HCT116 (cell line): ENCODE measurements around the gene NCKAP5. TPM values are rescaled to one million over a fixed set of nuclear protein-coding genes. Genes with fewer than 3 reads are reported as not detected.

Source experiments
- ATAC-seq: fragments of 200-7000 bp; cut with Tn5 transposase; 2 replicates; pipeline ENCODE4 v1.9.1; 2020; ENCODE audit warnings: mild to moderate bottlenecking, moderate library complexity
- BruUV-seq: library from RNA; stranded (reverse); fragments of 400-500 nt; replicated peaks from 2 replicates; lab custom pipeline; 2021; lab: Mats Ljungman, UMichigan
- CTCF ChIA-PET: fragments of 300-600 bp; sonication (Branson Sonifier 250); formaldehyde crosslinking; loops from one replicate; lab custom pipeline; 2021; ENCODE audit warnings: antibody characterized with exemption; lab: Charles Lee
- POLR2A ChIA-PET: fragments of 300-600, 350-600 bp; sonication (Branson Sonifier 250); formaldehyde crosslinking; loops from one replicate; lab custom pipeline; 2021; ENCODE audit warnings: antibody characterized with exemption; lab: Charles Lee
- RAD21 ChIA-PET, 2 experiments: fragments of 300-600 bp; sonication (Branson Sonifier 250); formaldehyde crosslinking; loops; one replicate each; lab custom pipeline; 2023; ENCODE audit warnings: low total read pairs in 2 of 2; ENCODE audit not compliant: uncharacterized antibody in 2 of 2, unreplicated experiment in 2 of 2, low non-redundant PET in 1 of 2; lab: Charles Lee
- DNase-seq: peaks from one replicate; pipeline ENCODE4 v3.0.0-alpha.2; 2010; ENCODE audit warnings: low read depth, low spot score
- H2AFZ ChIP-seq: fragments of 200-600 bp; shearing (Covaris generic), sonication (generic); 2 replicates; pipeline ENCODE4 v1.6.1; 2017; ENCODE audit warnings: low read depth, mixed run types, mixed read lengths, antibody characterized with exemption, low read length; ENCODE audit not compliant: poor library complexity, severe bottlenecking
- H3K27ac ChIP-seq: 2 replicates; pipeline ENCODE4 v1.5.1; 2012; ENCODE audit warnings: low read depth, low read length
- H3K27me3 ChIP-seq: fragments of 200-600 bp; sonication (generic); 2 replicates; pipeline ENCODE4 v1.6.1; 2016; ENCODE audit warnings: mixed run types, low read length, mixed read lengths; ENCODE audit not compliant: insufficient read depth
- H3K36me3 ChIP-seq, 2 experiments: fragments of 200-500 bp in 1 of 2; fragments of 200-600 bp in 1 of 2; sonication (Bioruptor generic) in 1 of 2; sonication (generic) in 1 of 2; 2 replicates each; pipeline versions ENCODE4 v1.5.1 to v1.6.1; 2014 to 2016; ENCODE audit warnings: low read length in 2 of 2, inconsistent platforms in 1 of 2, mixed read lengths in 1 of 2, mixed run types in 1 of 2; ENCODE audit not compliant: insufficient read depth in 2 of 2, control insufficient read depth in 1 of 2
- H3K4me1 ChIP-seq, 2 experiments: fragments of 200-600 bp in 1 of 2; sonication (generic) in 1 of 2; 2 replicates each; pipeline versions ENCODE4 v1.5.1 to v1.6.1; 2012 to 2017; ENCODE audit warnings: low read length in 2 of 2, inconsistent platforms in 1 of 2, mild to moderate bottlenecking in 1 of 2, mixed read lengths in 1 of 2, mixed run types in 1 of 2, moderate library complexity in 1 of 2; ENCODE audit not compliant: insufficient read depth in 2 of 2, control insufficient read depth in 1 of 2
- H3K4me2 ChIP-seq: fragments of 200-600 bp; sonication (generic); 2 replicates; pipeline ENCODE4 v1.6.1; 2017; ENCODE audit warnings: mixed run types, low read length, mixed read lengths
- H3K4me3 ChIP-seq, 2 experiments: fragments of 200-600 bp in 1 of 2; sonication (generic) in 1 of 2; replicated peaks in 1 of 2; 2 replicates each; pipeline ENCODE4 v1.5.1; 2011 to 2016; ENCODE audit warnings: low read length in 2 of 2, control low read depth in 1 of 2, low read depth in 1 of 2, mild to moderate bottlenecking in 1 of 2, mixed read lengths in 1 of 2, mixed run types in 1 of 2
- H3K79me2 ChIP-seq: fragments of 200-600 bp; sonication (generic); 2 replicates; pipeline ENCODE4 v1.6.1; 2017; ENCODE audit warnings: mild to moderate bottlenecking, mixed run types, low read length, moderate library complexity, mixed read lengths; ENCODE audit not compliant: insufficient read depth
- H3K9ac ChIP-seq: fragments of 200-600 bp; sonication (generic); 2 replicates; pipeline ENCODE4 v1.6.1; 2016; ENCODE audit warnings: low read length, mixed read lengths
- H3K9me2 ChIP-seq: fragments of 200-600 bp; sonication (generic), shearing (Covaris generic); 2 replicates; pipeline ENCODE4 v1.6.1; 2017; ENCODE audit warnings: mixed run types, mild to moderate bottlenecking, moderate library complexity; ENCODE audit not compliant: insufficient read depth
- H3K9me3 ChIP-seq, 2 experiments: fragments of 200-500 bp in 1 of 2; fragments of 200-600 bp in 1 of 2; sonication (Bioruptor generic) in 1 of 2; sonication (generic) in 1 of 2; 2 replicates each; pipeline ENCODE4 v1.6.1; 2014 to 2017; ENCODE audit warnings: low read length in 2 of 2, mixed read lengths in 2 of 2, inconsistent platforms in 1 of 2, low read depth in 1 of 2, mild to moderate bottlenecking in 1 of 2, mixed run types in 1 of 2, moderate library complexity in 1 of 2; ENCODE audit not compliant: control insufficient read depth in 1 of 2, insufficient read depth in 1 of 2
- H4K20me1 ChIP-seq: fragments of 200-600 bp; sonication (generic), shearing (Covaris generic); 2 replicates; pipeline ENCODE4 v1.6.1; 2017; ENCODE audit warnings: mixed run types, mild to moderate bottlenecking, moderate library complexity; ENCODE audit not compliant: insufficient read depth
- CBX3 ChIP-seq: IDR thresholded peaks from 2 replicates; pipeline ENCODE4 v1.6.1; 2012; ENCODE audit warnings: low read depth
- CEBPB ChIP-seq: IDR thresholded peaks from 2 replicates; pipeline ENCODE4 v1.6.1; 2012; ENCODE audit warnings: low read depth
- EGR1 ChIP-seq: IDR thresholded peaks from 2 replicates; pipeline ENCODE4 v1.6.1; 2012; ENCODE audit warnings: low read depth
- ELF1 ChIP-seq: IDR thresholded peaks from 2 replicates; pipeline ENCODE4 v1.6.1; 2012; ENCODE audit warnings: low read depth, borderline replicate concordance
- EZH2phosphoT487 ChIP-seq: fragments of 200-600 bp; IDR thresholded peaks from 2 replicates; pipeline ENCODE4 v1.6.1; 2018; ENCODE audit warnings: antibody characterized with exemption, borderline replicate concordance
- JUND ChIP-seq: IDR thresholded peaks from 2 replicates; pipeline ENCODE4 v1.6.1; 2012
- POLR2A ChIP-seq: IDR thresholded peaks from 2 replicates; pipeline ENCODE4 v1.7.0; 2011; ENCODE audit warnings: borderline replicate concordance; ENCODE audit not compliant: insufficient read depth, insufficient read length; ENCODE audit errors: extremely low read depth
- REST ChIP-seq: IDR thresholded peaks from 2 replicates; pipeline ENCODE4 v1.6.1; 2012; ENCODE audit warnings: low read depth
- SIN3A ChIP-seq: IDR thresholded peaks from 2 replicates; pipeline ENCODE4 v1.6.1; 2012; ENCODE audit warnings: low read depth
- SP1 ChIP-seq: IDR thresholded peaks from 2 replicates; pipeline ENCODE4 v1.6.1; 2012; ENCODE audit warnings: low read depth
- TCF7L2 ChIP-seq: IDR thresholded peaks from 2 replicates; pipeline ENCODE4 v1.7.0; 2011; ENCODE audit warnings: borderline replicate concordance, inconsistent platforms; ENCODE audit not compliant: insufficient read depth, insufficient read length; ENCODE audit errors: extremely low read depth
- ZBTB33 ChIP-seq: IDR thresholded peaks from 2 replicates; pipeline ENCODE4 v1.6.1; 2011; ENCODE audit warnings: mild to moderate bottlenecking, low read length, moderate library complexity; ENCODE audit not compliant: insufficient replicate concordance; ENCODE audit errors: extremely low read depth
- ZNF274 ChIP-seq: fragments of 200-500 bp; sonication (Bioruptor generic); IDR thresholded peaks from 2 replicates; pipeline ENCODE4 v1.6.1; 2014; ENCODE audit warnings: mild to moderate bottlenecking, low read depth, low read length, inconsistent platforms
- intact Hi-C: fragments of 100-400 bp; cut with micrococcal nuclease; formaldehyde crosslinking; loops from 2 replicates; pipeline ENCODE4 v1.10.0; 2022
- total RNA-seq: library from RNA; stranded (reverse); gene quantifications from one replicate; pipeline ENCODE4 v1.2.1, GENCODE V29; 2021; ENCODE audit not compliant: unreplicated experiment

The NCKAP5 gene
- total RNA-seq, 1 experiment from 2014 or later, result 0.30 TPM

- Histone ChIP-seq H3K4me3 (no peak overlapping the region), H3K79me2 (no peaks in the 10 kb centered on the region), H3K36me3 (no peaks in the 10 kb centered on the region), H3K4me2 (no peak overlapping the region), H3K9me2 (no peaks in the 10 kb centered on the region), H4K20me1 (no peaks in the 10 kb centered on the region), H2AFZ (no peak overlapping the region), H3K9me3 (no peaks in the 10 kb centered on the region; a peak in 1 of 4 replicates), H3K27ac (no peak overlapping the region), H3K27me3 (no peaks in the 10 kb centered on the region), H3K4me1 (no peaks in the 10 kb centered on the region), H3K9ac (no peak overlapping the region)
- ChIA-PET RAD21 (no interaction called here), CTCF (no interaction called here), POLR2A (no interaction called here)
- no peak for DNase-seq
- intact Hi-C loops, result no loop called here
- ATAC-seq, result no peak
- BruUV-seq, result no TSS peak
- TF ChIP-seq POLR2A, result no peak
- TF ChIP-seq REST, result peak; percentile 64
These were observed 504.5 kb downstream of the NCKAP5 start for GRCh38 chr2:133063775-133064174.

- H4K20me1 ChIP-seq, result no peaks in the 10 kb centered on the region
- no peaks in the 10 kb centered on the region for H3K79me2 ChIP-seq
- no peaks in the 10 kb centered on the region; a peak in 1 of 4 replicates for H3K9me3 ChIP-seq
- no peak overlapping the region for H3K4me2 ChIP-seq
- CTCF ChIA-PET, result no interaction called here
- H3K9me2 ChIP-seq, result no peaks in the 10 kb centered on the region
- no peaks in the 10 kb centered on the region for H3K36me3 ChIP-seq
- RAD21 ChIA-PET, result no interaction called here
- ATAC-seq (no peak), DNase-seq (no peak)
- H3K4me3 ChIP-seq, result no peak overlapping the region
- POLR2A ChIA-PET, result no interaction called here
- H3K4me1 ChIP-seq, result no peaks in the 10 kb centered on the region
- intact Hi-C loops, result no loop called here
- no peak overlapping the region for H3K9ac ChIP-seq
- no peaks in the 10 kb centered on the region for H3K27me3 ChIP-seq
- no TSS peak for BruUV-seq
- H3K27ac ChIP-seq, result no peak overlapping the region
- H2AFZ ChIP-seq, result no peak overlapping the region
- TF ChIP-seq SIN3A, result no peak
- TF ChIP-seq CBX3, result no peak
- no peak for TF ChIP-seq EZH2phosphoT487
- no peak for TF ChIP-seq TCF7L2
- TF ChIP-seq SP1, result no peak
- TF ChIP-seq EGR1, result no peak
- no peak for TF ChIP-seq CEBPB
- no peak for TF ChIP-seq JUND
- no peak for TF ChIP-seq ELF1
- no peak for TF ChIP-seq ZBTB33
- no peak for TF ChIP-seq ZNF274
These were observed 505.2 kb downstream of the NCKAP5 start for GRCh38 chr2:133062931-133063665.
